ENCODE data around the gene METTL16. TPM values are rescaled to one million over a fixed set of nuclear protein-coding genes. Genes with fewer than 3 reads are reported as not detected.

The METTL16 gene
- total RNA-seq, 1 donor from 2014 or later: 32.0 TPM

DNA sequence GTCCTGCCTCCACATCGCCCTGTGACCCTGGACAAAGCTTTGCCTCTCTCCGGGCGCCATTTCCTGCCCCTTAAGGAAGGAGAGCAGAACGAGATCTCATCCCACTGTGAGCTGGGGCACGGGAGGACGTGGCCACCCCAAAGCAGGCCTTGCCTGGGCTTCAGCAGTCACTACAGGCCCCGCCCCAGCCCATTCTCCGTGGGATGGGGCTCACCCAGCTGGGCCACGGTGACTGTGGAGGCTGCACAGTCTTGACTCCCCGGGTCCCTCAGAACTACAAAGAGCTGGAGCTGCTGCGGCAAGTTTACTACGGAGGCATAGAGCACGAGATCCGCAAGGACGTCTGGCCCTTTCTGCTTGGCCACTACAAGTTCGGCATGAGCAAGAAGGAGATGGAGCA lies 139.0 kb downstream of the METTL16 start:
- DNase-seq (no peak), ATAC-seq (no peak)
- intact Hi-C loops (cut with DNase I): no loop called here
- TF ChIP-seq, protein P1, sequence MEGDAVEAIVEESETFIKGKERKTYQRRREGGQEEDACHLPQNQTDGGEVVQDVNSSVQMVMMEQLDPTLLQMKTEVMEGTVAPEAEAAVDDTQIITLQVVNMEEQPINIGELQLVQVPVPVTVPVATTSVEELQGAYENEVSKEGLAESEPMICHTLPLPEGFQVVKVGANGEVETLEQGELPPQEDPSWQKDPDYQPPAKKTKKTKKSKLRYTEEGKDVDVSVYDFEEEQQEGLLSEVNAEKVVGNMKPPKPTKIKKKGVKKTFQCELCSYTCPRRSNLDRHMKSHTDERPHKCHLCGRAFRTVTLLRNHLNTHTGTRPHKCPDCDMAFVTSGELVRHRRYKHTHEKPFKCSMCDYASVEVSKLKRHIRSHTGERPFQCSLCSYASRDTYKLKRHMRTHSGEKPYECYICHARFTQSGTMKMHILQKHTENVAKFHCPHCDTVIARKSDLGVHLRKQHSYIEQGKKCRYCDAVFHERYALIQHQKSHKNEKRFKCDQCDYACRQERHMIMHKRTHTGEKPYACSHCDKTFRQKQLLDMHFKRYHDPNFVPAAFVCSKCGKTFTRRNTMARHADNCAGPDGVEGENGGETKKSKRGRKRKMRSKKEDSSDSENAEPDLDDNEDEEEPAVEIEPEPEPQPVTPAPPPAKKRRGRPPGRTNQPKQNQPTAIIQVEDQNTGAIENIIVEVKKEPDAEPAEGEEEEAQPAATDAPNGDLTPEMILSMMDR (IDR thresholded peaks at IDR 0.05): no peak
- no peaks in the 10 kb centered on the region for H3K4me1 ChIP-seq
- H3K27ac ChIP-seq: no peak overlapping the region
- no peaks in the 10 kb centered on the region for H3K9me3 ChIP-seq
- peaks cover 74% of the 10 kb centered on the region for H3K36me3 ChIP-seq
- no peak overlapping the region for H3K4me3 ChIP-seq
- no peaks in the 10 kb centered on the region for H3K27me3 ChIP-seq (ENCODE audit: low read depth)

DNA sequence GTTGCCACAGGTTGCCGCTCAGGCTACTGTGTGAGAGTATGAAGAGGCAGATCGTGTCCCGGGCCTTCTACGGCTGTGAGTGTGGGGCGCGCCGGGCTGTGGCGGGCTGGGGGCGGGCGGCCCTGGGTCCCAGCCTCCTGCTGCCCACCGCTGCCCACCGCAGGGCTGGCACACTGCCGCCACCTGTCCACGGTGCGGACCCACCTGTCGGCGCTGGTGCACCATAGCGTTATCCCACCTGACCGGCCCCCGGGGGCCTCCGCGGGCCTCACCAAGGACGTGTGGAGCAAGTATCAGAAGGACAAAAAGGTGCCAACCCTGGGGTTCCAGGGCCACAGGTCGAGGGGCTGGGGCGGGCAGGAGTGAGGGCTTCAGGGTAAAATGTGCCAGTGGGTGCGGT lies 139.5 kb downstream of the METTL16 start:
- Histone ChIP-seq H3K4me1 (no peaks in the 10 kb centered on the region), H3K9me3 (no peaks in the 10 kb centered on the region), H3K36me3 (peaks cover 71% of the 10 kb centered on the region), H3K27ac (no peak overlapping the region), H3K27me3 (ENCODE audit: low read depth) (no peaks in the 10 kb centered on the region), H3K4me3 (no peak overlapping the region)
- TF ChIP-seq, protein P1 (IDR thresholded peaks at IDR 0.05): no peak
- no peak for ATAC-seq
- DNase-seq: no peak
- intact Hi-C loops (cut with DNase I): no loop called here

DNA sequence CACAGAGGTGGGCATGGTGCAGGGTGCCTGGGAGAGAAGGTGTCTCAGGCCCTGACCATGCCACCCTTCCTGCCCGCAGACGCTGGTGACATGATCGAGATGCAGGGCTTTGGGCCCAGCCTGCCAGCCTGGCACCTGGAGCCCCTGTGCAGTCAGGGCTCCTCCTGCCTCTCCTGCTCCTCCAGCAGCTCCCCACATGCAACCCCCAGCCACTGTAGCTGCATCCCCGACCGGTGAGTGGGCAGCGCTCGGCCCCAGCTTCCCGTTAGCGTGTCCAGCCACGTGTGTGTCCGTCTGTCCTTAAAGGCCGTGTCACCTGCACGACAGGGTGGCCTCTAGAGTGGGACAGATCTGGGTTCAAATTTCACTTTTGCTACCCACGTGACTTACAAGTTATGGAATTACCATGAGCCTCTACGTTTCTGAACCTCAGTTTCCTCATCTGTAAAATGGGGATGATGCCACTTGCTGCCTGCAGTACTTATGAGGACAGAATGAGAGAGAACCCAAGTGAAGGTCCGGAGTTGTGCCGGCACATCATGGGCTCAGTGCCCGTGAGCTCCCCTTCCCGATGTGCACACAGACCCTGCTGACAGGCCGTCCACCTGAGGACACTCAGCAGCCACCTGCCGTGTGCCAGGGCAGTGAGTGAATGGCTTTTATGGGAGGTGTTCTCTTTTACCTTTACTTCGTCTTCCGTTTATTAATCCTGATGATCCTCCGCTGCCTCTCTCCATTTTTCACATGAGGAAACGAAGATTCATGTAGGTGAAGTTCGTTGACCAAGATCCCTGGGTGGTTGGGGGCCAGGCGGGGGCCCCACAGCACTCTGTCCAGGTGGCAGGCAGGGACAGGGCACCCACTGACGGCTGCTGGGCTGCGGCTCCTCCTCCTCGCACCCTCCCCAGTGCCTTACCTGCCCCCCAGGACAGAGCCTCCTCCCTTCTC lies 140.2 kb downstream of the METTL16 start:
- H3K4me3 ChIP-seq: no peak overlapping the region
- no peaks in the 10 kb centered on the region for H3K9me3 ChIP-seq
- no peaks in the 10 kb centered on the region for H3K27me3 ChIP-seq (ENCODE audit: low read depth)
- DNase-seq (no peak), ATAC-seq (no peak)
- TF ChIP-seq, protein P1 (IDR thresholded peaks at IDR 0.05): no peak
- intact Hi-C loops (cut with DNase I): no loop called here
- H3K36me3 ChIP-seq: peaks cover 71% of the 10 kb centered on the region
- no peak overlapping the region for H3K27ac ChIP-seq
- H3K4me1 ChIP-seq: no peaks in the 10 kb centered on the region

DNA sequence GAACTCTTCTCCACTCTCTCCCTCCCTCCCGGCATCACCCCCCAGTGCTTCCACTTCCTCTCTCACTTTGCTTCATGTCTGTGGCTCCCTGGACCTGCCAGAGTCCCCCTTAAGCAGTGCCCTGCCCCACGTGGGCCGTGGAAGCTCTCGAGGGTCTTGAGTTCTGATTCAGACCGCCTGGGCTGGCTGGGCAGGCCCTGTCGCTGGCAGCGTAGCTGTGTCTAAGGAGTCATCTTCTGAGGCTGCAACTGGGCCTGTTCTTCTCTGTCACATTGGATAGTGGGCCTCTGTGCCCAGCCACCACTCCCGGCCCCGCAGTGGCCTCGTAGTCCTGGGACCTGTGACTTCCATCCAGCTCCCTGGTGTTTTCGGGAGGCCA lies 141.5 kb downstream of the METTL16 start:
- peaks cover 69% of the 10 kb centered on the region for H3K36me3 ChIP-seq
- TF ChIP-seq, protein P1 (IDR thresholded peaks at IDR 0.05): no peak

DNA sequence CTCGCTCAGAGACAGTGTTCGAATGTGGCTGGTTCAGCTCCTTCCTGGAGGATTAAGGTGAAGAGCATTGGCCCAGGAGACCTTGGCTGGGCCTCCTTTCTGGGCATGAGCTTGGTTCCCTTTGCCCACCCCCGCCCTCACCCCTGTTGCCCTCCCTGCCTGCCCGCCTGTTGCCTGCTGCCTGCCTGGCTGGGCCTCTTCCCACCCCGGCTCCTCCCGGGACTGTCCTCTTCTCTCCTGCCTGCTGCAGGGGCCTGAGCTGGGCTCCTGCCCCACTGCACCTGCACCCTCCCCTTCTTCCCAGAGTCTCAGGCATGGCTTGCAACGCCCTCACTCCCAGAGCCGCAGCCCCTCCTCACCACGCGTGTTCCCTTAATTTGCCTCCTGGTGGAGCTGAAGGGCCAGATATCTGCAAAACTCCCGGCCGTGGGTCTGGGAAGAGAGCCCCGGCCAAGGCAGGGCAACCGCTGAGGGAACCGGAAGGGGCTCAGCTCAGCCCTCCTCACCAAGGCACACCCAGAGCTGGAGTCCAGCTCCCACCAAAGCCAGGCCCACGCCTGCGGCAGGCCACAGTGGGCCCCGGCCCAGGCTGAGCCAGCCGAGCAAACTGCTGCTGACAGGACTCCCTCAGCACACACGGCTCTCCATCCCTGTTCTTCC lies 142.0 kb downstream of the METTL16 start:
- no peaks in the 10 kb centered on the region for H3K4me1 ChIP-seq
- intact Hi-C loops (cut with DNase I): no loop called here
- no peak overlapping the region for H3K27ac ChIP-seq
- H3K36me3 ChIP-seq: peaks cover 69% of the 10 kb centered on the region
- ATAC-seq (no peak), DNase-seq (no peak)
- H3K9me3 ChIP-seq: no peaks in the 10 kb centered on the region
- H3K4me3 ChIP-seq: no peak overlapping the region
- TF ChIP-seq, protein P1 (IDR thresholded peaks at IDR 0.05): no peak
- no peaks in the 10 kb centered on the region for H3K27me3 ChIP-seq (ENCODE audit: low read depth)

More for the DNA sequence above, 141.5 kb downstream of the METTL16 start:
- no peaks in the 10 kb centered on the region for H3K4me1 ChIP-seq
- H3K4me3 ChIP-seq: no peak overlapping the region
- H3K27me3 ChIP-seq (ENCODE audit: low read depth): no peaks in the 10 kb centered on the region
- no peak overlapping the region for H3K27ac ChIP-seq
- H3K9me3 ChIP-seq: no peaks in the 10 kb centered on the region
- intact Hi-C loops (cut with DNase I): no loop called here
- no peak for ATAC-seq
- DNase-seq: no peak
